ENCODE results near the gene BSN.
A peak's percentile ranks its signal among the peaks of the same experiment; 100 is the strongest.
"Not testable (repeated sequence)": the region's sequence is repeated elsewhere in the genome, so short reads cannot be mapped to it uniquely, and the experiment has no call there.

Gene BSN

DNA sequence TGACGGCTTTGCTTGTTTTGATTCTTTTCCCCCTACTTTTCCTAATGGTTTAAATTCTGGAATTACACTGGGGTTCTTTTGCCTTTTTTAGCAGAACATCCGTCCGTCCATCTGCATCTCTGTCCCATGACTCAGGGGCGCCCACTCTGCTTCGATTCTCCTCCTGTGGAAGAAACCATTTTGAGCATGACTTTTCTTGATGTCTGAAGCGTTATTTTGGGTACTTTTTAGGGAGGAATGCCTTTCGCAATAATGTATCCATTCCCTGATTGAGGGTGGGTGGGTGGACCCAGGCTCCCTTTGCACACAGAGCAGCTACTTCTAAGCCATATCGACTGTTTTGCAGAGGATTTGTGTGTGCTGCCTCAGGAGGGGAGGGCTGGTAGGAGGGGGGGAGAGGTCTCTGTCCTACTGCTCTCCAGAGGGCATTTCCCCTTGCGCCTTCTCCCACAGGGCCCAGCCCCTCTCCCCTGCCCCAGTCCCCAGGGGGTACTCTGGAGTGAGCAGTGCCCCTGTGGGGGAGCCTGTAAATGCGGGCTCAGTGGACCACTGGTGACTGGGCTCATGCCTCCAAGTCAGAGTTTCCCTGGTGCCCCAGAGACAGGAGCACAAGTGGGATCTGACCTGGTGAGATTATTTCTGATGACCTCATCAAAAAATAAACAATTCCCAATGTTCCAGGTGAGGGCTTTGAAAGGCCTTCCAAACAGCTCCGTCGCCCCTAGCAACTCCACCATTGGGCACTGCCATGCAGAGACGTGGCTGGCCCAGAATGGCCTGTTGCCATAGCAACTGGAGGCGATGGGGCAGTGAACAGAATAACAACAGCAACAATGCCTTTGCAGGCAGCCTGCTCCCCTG lies 19.5 kb upstream of the BSN start:
- no peak for DNase-seq (ENCODE audit: low read depth in 2 of 2)

- no peak for DNase-seq (ENCODE audit: low read depth in 2 of 2)
These were observed 18.1 kb upstream of the BSN start for GRCh38 chr3:49535971-49536874.

GRCh38 chr3:49536875-49537533 lies 17.3 kb upstream of the BSN start:
- no peak for DNase-seq (ENCODE audit: low read depth in 2 of 2)

DNA sequence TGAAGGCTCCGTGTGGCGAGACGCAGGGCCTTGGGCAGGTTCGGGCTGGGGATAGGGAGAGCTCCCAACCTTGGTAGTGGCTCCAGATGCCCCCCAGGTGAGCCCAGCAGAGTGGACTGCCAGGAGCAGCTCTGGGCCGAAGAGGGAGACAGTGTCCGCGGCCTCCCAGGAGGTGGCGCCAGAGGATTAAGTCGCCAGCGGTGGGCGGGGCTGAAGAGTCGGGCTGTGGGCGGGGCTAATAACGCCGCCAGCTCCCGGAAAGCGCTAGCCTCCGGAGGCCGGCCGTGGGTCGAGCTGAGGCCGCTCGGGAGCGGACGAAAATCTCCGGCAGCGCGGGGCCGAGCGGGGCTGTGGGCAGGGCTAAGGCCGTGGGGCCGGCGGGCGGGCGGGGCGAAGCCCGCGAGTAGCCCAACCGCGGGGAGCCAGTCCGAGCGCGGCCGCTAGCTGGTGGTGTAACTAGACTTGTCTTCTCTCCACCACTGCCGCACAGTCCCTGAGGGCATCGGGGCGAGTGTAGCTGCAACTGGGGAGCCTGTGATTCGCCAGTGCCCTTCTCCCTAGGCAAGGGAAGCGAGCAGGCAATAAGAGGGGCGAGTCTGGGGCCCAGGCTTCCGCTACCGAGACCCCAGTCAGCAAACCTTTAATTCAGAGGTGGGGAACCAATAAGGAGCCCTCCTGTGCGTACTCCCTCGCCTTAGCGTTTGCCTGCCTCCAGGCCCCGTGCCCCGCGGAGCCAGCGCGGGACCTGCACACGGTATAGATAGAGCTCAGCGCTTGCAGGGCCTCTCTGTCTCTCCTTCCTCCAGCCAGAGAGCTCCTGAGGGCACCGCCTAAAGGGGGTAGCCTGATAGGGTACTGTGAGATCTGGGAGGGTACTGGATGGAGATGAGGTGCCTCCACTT lies 14.4 kb upstream of the BSN start:
- peak; percentile 77 to 91 for DNase-seq (ENCODE audit: low read depth in 2 of 2)

- no peak for DNase-seq (ENCODE audit: low read depth in 2 of 2)
These were observed 2.2 kb upstream of the BSN start for GRCh38 chr3:49552087-49552486.

DNA sequence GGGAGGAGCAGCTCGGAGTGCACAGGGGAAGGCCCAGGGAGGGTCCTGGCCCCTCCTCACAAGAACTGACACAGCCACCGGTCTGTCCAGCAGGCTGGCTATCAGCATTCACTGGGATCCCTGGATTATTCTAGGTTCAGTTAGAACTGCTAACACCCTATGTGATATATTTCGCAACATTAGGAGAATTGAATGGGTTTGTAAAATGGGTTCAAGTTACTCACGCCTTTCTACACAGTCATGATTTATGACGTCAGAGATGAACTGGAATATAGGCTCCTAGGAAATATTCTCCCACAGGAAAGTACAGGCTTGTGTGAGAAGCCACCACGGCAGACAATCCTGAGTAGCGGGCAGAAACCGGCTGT lies 969 bp upstream of the BSN start:
- no peak for DNase-seq (ENCODE audit: low read depth in 2 of 2)

DNA sequence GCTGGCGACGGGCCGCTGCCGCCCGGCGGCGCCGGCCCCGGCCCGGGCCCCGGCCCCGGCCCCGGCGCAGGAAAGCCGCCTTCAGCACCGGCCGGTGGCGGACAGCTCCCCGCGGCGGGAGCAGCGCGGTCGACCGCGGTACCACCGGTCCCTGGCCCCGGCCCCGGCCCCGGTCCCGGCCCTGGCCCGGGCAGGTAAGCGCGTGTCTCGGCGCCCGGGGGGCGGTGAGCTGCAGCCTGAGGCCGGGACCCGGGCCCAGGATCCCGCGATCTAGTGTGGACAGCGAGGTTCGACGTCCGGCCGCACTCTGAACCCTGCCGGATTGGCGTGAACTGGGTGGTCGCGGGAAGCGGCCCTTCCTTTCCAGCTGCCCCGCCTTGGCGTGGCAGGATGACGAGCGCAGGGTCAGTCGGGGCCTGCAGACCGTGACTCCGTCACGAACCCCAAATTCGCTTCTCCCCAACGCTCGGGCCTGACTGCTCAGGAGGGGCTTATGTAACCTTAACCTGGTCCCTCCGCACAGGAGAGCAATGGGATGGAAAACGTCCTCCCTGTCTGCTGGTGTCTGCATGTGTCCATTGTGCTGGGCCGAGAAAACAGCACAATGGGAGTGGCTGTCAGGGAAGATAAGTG lies 472 bp downstream of the BSN start:
- no peak for DNase-seq (ENCODE audit: low read depth in 2 of 2)

DNA sequence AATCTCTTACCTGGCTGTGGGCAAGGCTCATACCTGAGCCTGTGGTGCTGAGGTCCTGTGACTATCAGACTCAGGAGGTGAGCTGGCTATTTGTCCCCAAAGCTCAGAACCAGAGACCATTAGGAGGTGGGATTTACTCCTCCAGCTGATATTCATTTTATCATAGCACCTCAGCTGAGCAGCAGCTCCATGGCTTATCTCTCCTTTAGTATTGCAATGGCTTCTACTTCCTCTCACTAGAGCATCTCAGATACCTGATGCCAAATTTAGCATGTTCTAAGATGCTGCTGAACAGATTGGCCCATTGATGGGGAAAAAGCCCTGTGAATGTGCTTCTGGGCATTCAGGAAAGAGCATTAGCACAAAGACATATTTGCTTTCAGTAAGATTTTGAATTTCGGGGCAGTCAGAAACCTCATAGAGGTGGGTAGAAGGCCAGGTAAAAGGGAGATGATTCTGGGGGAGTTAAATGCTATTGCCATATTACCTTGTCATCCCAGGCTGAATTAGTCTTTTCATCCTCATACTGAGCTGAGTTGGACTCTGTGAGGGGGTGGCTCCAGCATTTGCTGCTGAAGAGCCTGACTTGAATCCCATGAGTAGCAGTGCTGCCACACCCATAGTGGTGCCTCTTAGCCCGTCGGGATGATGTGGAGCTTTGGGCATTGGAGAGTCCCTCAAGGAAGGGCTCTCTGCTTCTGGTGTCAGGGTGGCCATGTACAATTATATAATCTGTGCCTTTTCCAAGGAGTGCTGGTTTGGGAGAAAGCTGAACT lies 2.4 kb downstream of the BSN start:
- DNase-seq (ENCODE audit: low read depth in 2 of 2) = no peak

- DNase-seq (ENCODE audit: low read depth in 2 of 2) = no peak
These were observed 8.8 kb downstream of the BSN start for GRCh38 chr3:49563040-49563578.

DNA sequence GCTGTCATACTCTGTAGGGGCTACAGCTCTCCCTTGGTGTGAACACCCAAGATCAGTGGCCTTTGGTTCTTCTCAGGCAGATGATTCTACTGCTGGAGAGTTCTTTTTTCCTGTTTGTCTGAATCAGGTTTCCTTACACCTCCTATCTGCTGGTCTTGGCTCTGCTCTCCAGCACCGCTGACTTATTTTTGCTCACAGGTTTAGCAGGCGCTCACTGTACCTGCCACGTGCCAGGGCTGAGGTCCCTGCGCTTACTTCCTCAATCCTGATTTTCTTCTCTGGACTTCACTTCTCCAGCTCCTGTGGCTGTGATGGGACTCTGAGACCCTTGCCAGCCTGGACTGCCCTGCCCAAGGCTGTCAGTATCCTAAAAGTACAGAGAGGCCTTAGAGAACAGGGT lies 9.5 kb downstream of the BSN start:
- DNase-seq (ENCODE audit: low read depth in 2 of 2) = no peak

- DNase-seq (ENCODE audit: low read depth in 2 of 2) = no peak
These were observed 12.0 kb downstream of the BSN start for GRCh38 chr3:49566312-49566711.

- no peak for DNase-seq (ENCODE audit: low read depth in 2 of 2)
These were observed 13.1 kb downstream of the BSN start for GRCh38 chr3:49567406-49567805.

DNA sequence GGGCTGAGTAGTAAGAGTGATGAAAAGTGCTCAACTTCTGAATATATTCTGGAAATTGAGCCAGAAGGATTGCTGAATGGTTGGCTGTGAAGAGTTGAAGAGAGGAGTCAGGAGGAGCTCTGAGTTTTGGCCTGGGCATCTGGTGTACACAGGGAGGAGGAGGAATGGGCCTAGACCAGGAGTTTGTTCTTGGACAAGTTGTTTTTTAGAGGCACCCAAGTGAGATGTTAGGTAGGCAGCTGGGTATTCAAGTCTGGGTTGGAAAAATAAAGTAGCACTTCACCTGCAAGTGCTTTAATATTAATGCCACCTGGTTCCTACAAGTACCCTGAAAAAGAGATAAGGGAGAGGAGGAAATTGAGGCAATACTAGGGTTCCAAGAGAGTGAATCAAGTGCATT lies 14.7 kb downstream of the BSN start:
- no peak for DNase-seq (ENCODE audit: low read depth in 2 of 2)

- DNase-seq (ENCODE audit: low read depth in 2 of 2) = no peak
These were observed 15.9 kb downstream of the BSN start for GRCh38 chr3:49570028-49570654.

DNA sequence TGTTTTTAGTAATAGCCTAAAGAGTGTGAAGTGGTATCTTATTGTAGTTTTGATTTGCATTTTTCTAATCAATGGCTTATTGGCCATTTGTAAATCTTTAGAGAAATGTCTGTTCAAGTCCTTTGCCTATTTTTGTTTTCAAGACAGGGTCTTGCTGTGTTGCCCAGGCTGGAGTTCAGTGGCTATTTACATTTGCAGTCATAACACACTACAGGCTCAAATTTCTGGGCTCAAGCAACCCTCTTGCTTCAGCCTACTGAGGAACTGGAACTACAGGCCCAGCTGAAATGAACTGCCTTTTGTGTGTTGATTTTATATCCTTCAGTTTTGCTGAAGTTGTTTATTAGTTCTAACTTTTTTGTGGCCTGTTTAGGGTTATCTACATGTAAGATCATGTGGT lies 27.9 kb downstream of the BSN start:
- DNase-seq (ENCODE audit: low read depth in 2 of 2) = no peak

DNA sequence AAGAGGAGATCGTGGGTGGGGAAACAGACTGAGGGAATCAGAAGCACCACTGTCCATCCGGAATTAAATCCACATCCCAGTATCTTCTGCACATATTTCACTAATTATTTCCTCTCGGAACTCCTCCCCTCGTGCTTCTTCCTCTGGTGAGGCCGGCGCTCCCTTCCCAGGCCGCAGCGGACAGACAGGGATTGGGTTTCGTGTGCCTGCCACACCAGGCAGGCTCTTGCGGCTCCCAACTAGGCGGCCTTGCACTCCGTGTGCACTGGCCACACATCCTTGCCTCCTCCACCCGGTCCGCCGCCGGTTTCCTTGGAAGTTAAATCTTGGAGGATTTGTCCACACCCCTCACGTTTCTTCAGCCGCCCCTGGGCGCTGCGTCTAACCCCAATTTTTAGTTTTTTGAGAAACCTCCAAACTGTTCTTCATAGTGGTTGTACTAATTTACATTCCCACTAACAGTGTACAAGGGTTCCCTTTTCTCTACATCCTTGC lies 31.0 kb downstream of the BSN start:
- not testable (repeated sequence) for DNase-seq (ENCODE audit: low read depth in 2 of 2)

DNA sequence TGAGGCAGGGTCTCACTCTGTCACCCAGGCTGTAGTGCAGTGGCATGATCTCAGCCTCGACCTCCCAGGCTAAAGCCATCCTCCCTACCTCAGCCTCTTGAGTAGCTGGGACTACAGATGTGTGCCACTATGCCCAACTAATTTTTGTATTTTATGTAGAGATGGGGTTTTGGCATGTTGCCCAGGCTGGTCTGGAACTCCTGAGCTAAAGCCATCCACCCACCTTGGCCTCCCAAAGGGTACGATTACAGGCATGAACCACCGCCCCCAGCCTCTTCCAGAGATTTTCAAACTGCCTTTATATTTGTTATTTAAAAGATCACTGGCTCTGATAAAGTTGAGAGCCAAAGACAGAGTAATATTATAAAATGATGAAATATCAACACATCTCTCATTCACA lies 37.3 kb downstream of the BSN start:
- no peak for DNase-seq (ENCODE audit: low read depth in 2 of 2)

- no peak for DNase-seq (ENCODE audit: low read depth in 2 of 2)
These were observed 38.8 kb downstream of the BSN start for GRCh38 chr3:49593041-49593440.

DNA sequence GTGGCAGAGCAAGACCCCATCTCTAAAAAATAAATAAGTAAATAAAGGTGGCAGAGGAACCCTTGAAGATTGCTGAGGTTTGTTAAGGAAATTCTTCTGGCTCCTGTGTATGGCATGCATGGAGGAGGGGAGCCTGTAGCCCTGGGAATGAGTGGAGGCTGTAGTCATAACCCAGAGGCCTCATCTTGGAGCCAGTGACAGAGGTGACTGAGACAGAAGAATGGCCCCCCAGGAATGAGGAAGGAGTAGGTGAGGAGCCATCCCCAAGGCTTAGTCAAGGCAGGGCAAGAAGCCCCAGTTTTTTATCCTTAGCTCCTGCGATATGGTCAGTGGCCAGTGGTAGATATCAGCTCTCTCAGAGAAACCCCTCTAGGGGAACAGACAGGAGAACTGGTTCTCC lies 46.5 kb downstream of the BSN start:
- DNase-seq (ENCODE audit: low read depth in 2 of 2) = no peak

Measured in stimulated activated CD4-positive, alpha-beta T cell treated with anti-CD3 and anti-CD28 coated beads, Interleukin-15, amount 100 ng/mL, for 48 hours (primary cell).